A549 (cell line): ENCODE measurements around the gene PTPRA. TPM values are rescaled to one million over a fixed set of nuclear protein-coding genes. Genes with fewer than 3 reads are reported as not detected.
A peak's percentile ranks its signal among the peaks of the same experiment; 100 is the strongest.

ENCODE experiments used
- ATAC-seq, 2 experiments: fragments of 200-7000 bp in 1 of 2; fragments of >200 bp in 1 of 2; cut with Nextera tagmentation in 1 of 2; cut with Tn5 transposase in 1 of 2; 3 replicates each; pipeline versions ENCODE4 v1.8.0 to v1.9.1; 2018 to 2020; ENCODE audit warnings: mild to moderate bottlenecking in 1 of 2, moderate library complexity in 1 of 2
- CTCF ChIA-PET: fragments of 300-600 bp; sonication (Branson Sonifier 250); formaldehyde crosslinking; extraction: SDS; loops from one replicate; lab custom pipeline; 2021; ENCODE audit warnings: antibody characterized with exemption, inconsistent platforms; lab: Yijun Ruan, JAX
- POLR2A ChIA-PET: fragments of 350-600 bp; formaldehyde crosslinking; extraction: SDS; loops from one replicate; lab custom pipeline; 2021; ENCODE audit warnings: antibody characterized with exemption, inconsistent platforms; lab: Yijun Ruan, JAX
- DNase-seq, 2 experiments: peaks; one replicate each; pipeline versions ENCODE4 v3.0.0 to v3.0.0-alpha.2; 2011 to 2016; ENCODE audit warnings: low read depth in 1 of 2, low spot score in 1 of 2
- FAIRE-seq: peaks from 2 replicates; lab custom pipeline; 2011; peaks lifted over from hg19 to GRCh38; lab: Jason Lieb, UNC
- H3K27ac ChIP-seq, 2 experiments: fragments of >200 bp; sonication (Bioruptor Twin); formaldehyde crosslinking; 3 replicates each; pipeline ENCODE4 v1.5.1; 2016 to 2017
- H3K4me1 ChIP-seq: fragments of >200 bp; sonication (Bioruptor Twin); formaldehyde crosslinking; 3 replicates; pipeline ENCODE4 v1.6.1; 2016
- H3K4me2 ChIP-seq: fragments of >200 bp; sonication (Bioruptor Twin); formaldehyde crosslinking; 3 replicates; pipeline ENCODE4 v1.6.1; 2016
- H3K4me3 ChIP-seq: fragments of >200 bp; sonication (Bioruptor Twin); formaldehyde crosslinking; 3 replicates; pipeline ENCODE4 v1.5.1; 2016
- H3K9me3 ChIP-seq: fragments of >200 bp; sonication (Bioruptor Twin); formaldehyde crosslinking; 3 replicates; pipeline ENCODE4 v1.6.1; 2016
- CBX2 ChIP-seq: fragments of 200-600 bp; sonication (generic); IDR thresholded peaks from 2 replicates; pipeline ENCODE4 v1.6.1; 2016; ENCODE audit warnings: low read depth, mild to moderate bottlenecking, borderline replicate concordance
- CBX8 ChIP-seq: fragments of 200-600 bp; sonication (generic); IDR thresholded peaks from 2 replicates; pipeline ENCODE4 v1.6.1; 2016
- CHD4 ChIP-seq: fragments of 200-600 bp; sonication (generic); IDR thresholded peaks from 2 replicates; pipeline ENCODE4 v1.6.1; 2016; ENCODE audit warnings: antibody characterized with exemption, mild to moderate bottlenecking, borderline replicate concordance
- EHF ChIP-seq: fragments of 250-450 bp; sonication (Bioruptor Pico); IDR thresholded peaks from 2 replicates; pipeline ENCODE4 v1.5.0; 2020; ENCODE audit warnings: mild to moderate bottlenecking
- EHMT2 ChIP-seq: fragments of 200-600 bp; sonication (generic); IDR thresholded peaks from 2 replicates; pipeline ENCODE4 v1.6.1; 2016; ENCODE audit warnings: antibody characterized with exemption, low read depth, mild to moderate bottlenecking, moderate library complexity
- FOXS1 ChIP-seq: fragments of 250-450 bp; sonication (Bioruptor Pico); IDR thresholded peaks from 2 replicates; pipeline ENCODE4 v1.5.0; 2020; ENCODE audit warnings: mild to moderate bottlenecking, moderate library complexity
- GATA3 ChIP-seq: IDR thresholded peaks from 2 replicates; pipeline ENCODE4 v1.6.1; 2012; ENCODE audit warnings: borderline replicate concordance
- JUN ChIP-seq, 2 experiments: fragments of >200 bp; sonication (Bioruptor Twin); formaldehyde crosslinking; IDR thresholded peaks; 2 replicates in 1 of 2; 3 replicates in 1 of 2; pipeline ENCODE4 v1.6.1; 2016 to 2017
- KDM1A ChIP-seq: fragments of 200-600 bp; sonication (generic); IDR thresholded peaks from 2 replicates; pipeline ENCODE4 v1.6.1; 2016; ENCODE audit warnings: low read depth, mild to moderate bottlenecking
- MYC ChIP-seq: IDR thresholded peaks from 2 replicates; pipeline ENCODE4 v1.6.1; 2012; ENCODE audit warnings: mild to moderate bottlenecking, inconsistent platforms, low read length, improper control_type of control experiment, borderline replicate concordance
- NPAS2 ChIP-seq: fragments of 250-450 bp; sonication (Bioruptor Pico); IDR thresholded peaks from 2 replicates; pipeline ENCODE4 v1.8.0; 2022; ENCODE audit warnings: mild to moderate bottlenecking, moderate library complexity, borderline replicate concordance
- NR3C1 ChIP-seq: fragments of >200 bp; sonication (Bioruptor Twin); formaldehyde crosslinking; IDR thresholded peaks from 3 replicates; pipeline ENCODE4 v1.6.1; 2017
- RAD21 ChIP-seq, 2 experiments: fragments of >200 bp in 1 of 2; sonication (Bioruptor Twin) in 1 of 2; formaldehyde crosslinking in 1 of 2; IDR thresholded peaks in 1 of 2; conservative IDR thresholded peaks in 1 of 2; 2 replicates in 1 of 2; 3 replicates in 1 of 2; pipeline ENCODE4 v1.6.1; 2012 to 2018; ENCODE audit warnings: inconsistent platforms in 1 of 2
- RARB ChIP-seq: fragments of 250-450 bp; sonication (Bioruptor Pico); IDR thresholded peaks from 2 replicates; pipeline ENCODE4 v1.8.0; 2021; ENCODE audit warnings: mild to moderate bottlenecking, moderate library complexity
- RCOR1 ChIP-seq: fragments of 150-350 bp; IDR thresholded peaks from 2 replicates; pipeline ENCODE4 v1.6.1; 2014; ENCODE audit warnings: antibody characterized with exemption, low read length, low read depth
- SMC3 ChIP-seq: fragments of >200 bp; sonication (Bioruptor Twin); formaldehyde crosslinking; IDR thresholded peaks from 3 replicates; pipeline ENCODE4 v1.6.1; 2018; ENCODE audit warnings: inconsistent platforms
- SREBF2 ChIP-seq: fragments of 450-650 bp; IDR thresholded peaks from 2 replicates; pipeline ENCODE4 v1.6.1; 2014; ENCODE audit warnings: mild to moderate bottlenecking, moderate library complexity
- TFCP2L1 ChIP-seq: fragments of 250-450 bp; sonication (Bioruptor Pico); IDR thresholded peaks from 2 replicates; pipeline ENCODE4 v1.5.0; 2021; ENCODE audit warnings: mild to moderate bottlenecking
- TP53 ChIP-seq: fragments of 250-450 bp; sonication (Bioruptor Pico); IDR thresholded peaks from 2 replicates; pipeline ENCODE4 v1.5.0; 2021; ENCODE audit warnings: mild to moderate bottlenecking, moderate library complexity
- ZNF302 ChIP-seq: fragments of 250-450 bp; sonication (Bioruptor Pico); IDR thresholded peaks from 2 replicates; pipeline ENCODE4 v1.9.0; 2021; ENCODE audit warnings: inconsistent platforms, mild to moderate bottlenecking, moderate library complexity
- WGBS: methylation state at CpG from one replicate; pipeline ENCODE4 v1.1.6; 2017; ENCODE audit errors: missing lambda C conversion rate; 5-methylcytosine and 5-hydroxymethylcytosine counted together
- polyA plus RNA-seq, 4 experiments: library from polyadenylated mRNA; depleted of rRNA in 3 of 4; stranded (reverse); fragments of >200 nt; fragmentation: RNase III in 1 of 4; extraction: RNeasy Plus Mini Kit Qiagen cat#74134 plus additional on column Dnase treatment in 1 of 4; gene quantifications; 2 replicates in 3 of 4; 3 replicates in 1 of 4; pipeline ENCODE4 v1.2.3, GENCODE V29; 2011 to 2017
- TF ChIP-seq, protein P1 (sequence below): fragments of 250-450 bp; sonication (Bioruptor Pico); IDR thresholded peaks from 2 replicates; pipeline ENCODE4 v1.5.0; 2020; ENCODE audit warnings: low read depth, mild to moderate bottlenecking, moderate library complexity
- TF ChIP-seq, protein P2 (sequence below): IDR thresholded peaks from 2 replicates; pipeline ENCODE4 v1.6.1; 2012
- TF ChIP-seq, protein P3 (sequence below): IDR thresholded peaks from 2 replicates; pipeline ENCODE4 v1.6.1; 2012

The PTPRA gene
- polyA plus RNA-seq, 2 of the 4 experiments (the other 2 are of a cell fraction): 29.2 to 83.2 TPM

DNA sequence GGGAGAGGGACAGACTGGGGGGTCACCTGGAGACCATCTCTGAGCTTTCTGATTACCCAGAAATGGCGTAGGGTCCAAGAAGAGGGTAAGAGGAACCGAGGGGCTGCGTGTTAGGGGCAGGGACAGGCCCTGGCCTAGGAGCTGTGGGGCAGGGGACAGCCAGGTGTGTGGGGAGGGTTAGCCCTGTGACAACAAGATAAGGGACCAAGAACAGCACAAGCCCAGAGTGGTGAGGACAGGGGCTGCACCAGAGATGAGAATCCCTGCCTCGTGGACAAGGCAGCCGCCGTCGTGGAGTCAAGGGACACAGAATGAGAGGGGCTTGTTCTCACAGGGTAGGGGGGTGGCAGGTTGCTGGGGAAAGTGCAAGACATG lies 211.7 kb downstream of the PTPRA start:
- no peak for TF ChIP-seq FOXS1
- no peak for TF ChIP-seq CBX2
- TF ChIP-seq SREBF2: no peak
- TF ChIP-seq SMC3: no peak
- no peak for TF ChIP-seq MYC
- TF ChIP-seq, protein P1, sequence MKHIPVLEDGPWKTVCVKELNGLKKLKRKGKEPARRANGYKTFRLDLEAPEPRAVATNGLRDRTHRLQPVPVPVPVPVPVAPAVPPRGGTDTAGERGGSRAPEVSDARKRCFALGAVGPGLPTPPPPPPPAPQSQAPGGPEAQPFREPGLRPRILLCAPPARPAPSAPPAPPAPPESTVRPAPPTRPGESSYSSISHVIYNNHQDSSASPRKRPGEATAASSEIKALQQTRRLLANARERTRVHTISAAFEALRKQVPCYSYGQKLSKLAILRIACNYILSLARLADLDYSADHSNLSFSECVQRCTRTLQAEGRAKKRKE (CRISPR knock-in tag): no peak
- no peak for TF ChIP-seq EHF (CRISPR knock-in tag)
- ChIA-PET CTCF (interaction anchor here (1.0 to 4.1 kb wide), 3 partner anchors 19 to 32 kb away, joined by 3 to 12 read pairs (median 12); no protein-coding TSS in a partner anchor), POLR2A (no interaction called here)
- FAIRE-seq (no peak), ATAC-seq (no peak), DNase-seq (no peak)
- 91% methylated on average over 7 of the region's 7 CpGs for WGBS
- H3K9me3 ChIP-seq: no peaks in the 10 kb centered on the region
- peaks cover 19% of the 10 kb centered on the region for H3K4me1 ChIP-seq
- H3K27ac ChIP-seq: no peak overlapping the region
- no peak overlapping the region for H3K4me3 ChIP-seq
- no peak overlapping the region for H3K4me2 ChIP-seq

DNA sequence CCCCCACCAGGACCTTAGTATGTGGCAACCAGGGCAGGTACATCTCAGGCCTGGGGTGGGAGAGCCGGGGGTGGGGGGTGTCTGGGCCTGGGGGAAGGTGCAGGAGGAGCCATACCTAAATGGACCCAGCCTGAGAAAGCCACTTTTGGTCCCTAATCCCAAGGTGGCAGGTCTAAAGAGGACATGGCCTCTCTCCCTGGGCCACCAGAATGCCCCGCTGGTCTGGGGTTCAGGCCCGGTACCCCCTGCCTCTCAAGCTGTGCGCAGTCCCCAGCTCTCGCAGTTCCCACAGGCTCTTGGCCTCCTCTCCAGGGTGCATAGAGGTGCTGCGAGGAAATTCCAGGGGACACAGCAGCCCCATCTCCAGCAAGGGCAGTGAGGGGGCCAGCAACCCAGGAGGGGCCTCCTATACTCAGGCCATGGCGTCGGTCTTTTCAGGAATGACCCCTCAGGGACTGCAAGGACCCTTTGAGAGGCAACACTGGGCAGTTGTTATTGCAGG lies 212.3 kb downstream of the PTPRA start:
- POLR2A ChIA-PET: no interaction called here
- 95% methylated on average over 7 of the region's 8 CpGs for WGBS
- no peak for FAIRE-seq

DNA sequence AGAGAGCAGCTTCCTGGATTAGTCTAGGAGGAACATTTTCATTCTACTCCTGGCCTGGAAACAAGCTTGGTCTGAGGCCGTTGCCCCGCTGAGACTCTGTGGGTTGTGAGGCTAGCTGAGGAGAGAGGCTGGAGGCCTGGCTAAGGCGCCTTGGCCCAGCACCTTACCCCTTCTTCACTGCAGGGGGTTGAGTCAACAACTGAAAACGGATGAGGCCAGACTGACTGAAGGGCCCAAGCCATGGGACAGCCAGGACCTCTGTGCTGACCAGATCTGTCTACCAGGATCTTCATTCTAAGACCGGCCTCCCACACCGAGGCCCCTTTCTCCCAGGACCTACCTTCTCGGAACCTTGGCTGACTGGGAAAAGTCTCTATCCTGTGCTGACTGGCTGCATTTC lies 214.8 kb downstream of the PTPRA start:
- no peak overlapping the region for H3K27ac ChIP-seq
- FAIRE-seq: no peak
- 73% methylated on average over 7 of the region's 7 CpGs for WGBS
- H3K9me3 ChIP-seq: no peaks in the 10 kb centered on the region
- ChIA-PET POLR2A (no interaction called here), CTCF (interaction anchor here (0.6 to 4.1 kb wide), 8 partner anchors 9 to 35 kb away, joined by 3 to 16 read pairs (median 4); no protein-coding TSS in a partner anchor)
- ATAC-seq: peak in 1 of 2 experiments; percentile 16; a peak in 2 of 6 replicates
- no peak overlapping the region for H3K4me3 ChIP-seq
- no peak overlapping the region for H3K4me2 ChIP-seq
- TF ChIP-seq SREBF2 (no peak), TP53 (CRISPR knock-in tag) (no peak), ZNF302 (CRISPR knock-in tag) (no peak), GATA3 (no peak), NR3C1 (no peak), RARB (CRISPR knock-in tag) (no peak), KDM1A (no peak), JUN (IDR thresholded peaks at IDR 0.05) (no peak), CBX2 (no peak), RAD21 (conservative IDR thresholded peaks at IDR 0.05 in 1 of 2, IDR thresholded peaks at IDR 0.05 in 1 of 2) (no peak), CHD4 (no peak), RCOR1 (no peak), MYC (no peak), EHMT2 (no peak), NPAS2 (CRISPR knock-in tag) (no peak), TFCP2L1 (CRISPR knock-in tag) (no peak)
- TF ChIP-seq, protein P2, sequence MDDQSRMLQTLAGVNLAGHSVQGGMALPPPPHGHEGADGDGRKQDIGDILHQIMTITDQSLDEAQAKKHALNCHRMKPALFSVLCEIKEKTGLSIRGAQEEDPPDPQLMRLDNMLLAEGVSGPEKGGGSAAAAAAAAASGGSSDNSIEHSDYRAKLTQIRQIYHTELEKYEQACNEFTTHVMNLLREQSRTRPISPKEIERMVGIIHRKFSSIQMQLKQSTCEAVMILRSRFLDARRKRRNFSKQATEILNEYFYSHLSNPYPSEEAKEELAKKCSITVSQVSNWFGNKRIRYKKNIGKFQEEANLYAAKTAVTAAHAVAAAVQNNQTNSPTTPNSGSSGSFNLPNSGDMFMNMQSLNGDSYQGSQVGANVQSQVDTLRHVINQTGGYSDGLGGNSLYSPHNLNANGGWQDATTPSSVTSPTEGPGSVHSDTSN: no peak
- TF ChIP-seq, protein P3, sequence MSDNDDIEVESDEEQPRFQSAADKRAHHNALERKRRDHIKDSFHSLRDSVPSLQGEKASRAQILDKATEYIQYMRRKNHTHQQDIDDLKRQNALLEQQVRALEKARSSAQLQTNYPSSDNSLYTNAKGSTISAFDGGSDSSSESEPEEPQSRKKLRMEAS: no peak
- peaks cover 1% of the 10 kb centered on the region; the same call in 1 of the 3 replicates for H3K4me1 ChIP-seq
- DNase-seq: no peak

More for the DNA sequence above, 212.3 kb downstream of the PTPRA start:
- no peak overlapping the region for H3K4me3 ChIP-seq
- H3K4me1 ChIP-seq: peaks cover 17% of the 10 kb centered on the region
- no peak overlapping the region for H3K4me2 ChIP-seq
- H3K27ac ChIP-seq: no peak overlapping the region
- TF ChIP-seq CBX8: no peak
- no peak for TF ChIP-seq ZNF302 (CRISPR knock-in tag)
- TF ChIP-seq, all 56 proteins: peak for 0
- CTCF ChIA-PET: interaction anchor here (0.6 to 4.1 kb wide), 6 partner anchors 8 to 297 kb away, joined by 3 to 16 read pairs (median 8); no protein-coding TSS in a partner anchor
- ATAC-seq (no peak), DNase-seq (no peak)
- no peaks in the 10 kb centered on the region for H3K9me3 ChIP-seq

Other genes starting within 250 kb of the PTPRA start
- 471 and 571 TPM in 2 replicates for gene NOP56, start 220.8 kb upstream of the PTPRA start, polyA plus RNA-seq (2011; rRNA removed)
- 658 to 761 TPM (median 681 TPM) in 3 replicates for gene NOP56, start 220.8 kb upstream of the PTPRA start, polyA plus RNA-seq (2017; fragmentation: RNase III; extraction: RNeasy Plus Mini Kit Qiagen cat#74134 plus additional on column Dnase treatment)
- 188 and 200 TPM in 2 replicates for gene IDH3B, start 209.3 kb upstream of the PTPRA start, polyA plus RNA-seq (2011; rRNA removed)
- gene IDH3B, start 209.3 kb upstream of the PTPRA start, polyA plus RNA-seq (2017; fragmentation: RNase III; extraction: RNeasy Plus Mini Kit Qiagen cat#74134 plus additional on column Dnase treatment): 141 to 154 TPM (median 149 TPM) in 3 replicates
- gene EBF4, start 180.7 kb upstream of the PTPRA start, polyA plus RNA-seq (2011; rRNA removed): 2.2 and 2.9 TPM in 2 replicates
- 1.5 to 3.2 TPM (median 2.8 TPM) in 3 replicates for gene EBF4, start 180.7 kb upstream of the PTPRA start, polyA plus RNA-seq (2017; fragmentation: RNase III; extraction: RNeasy Plus Mini Kit Qiagen cat#74134 plus additional on column Dnase treatment)
- gene CPXM1, start 72.9 kb upstream of the PTPRA start, polyA plus RNA-seq (2011; rRNA removed): not detected in 2 replicates
- gene CPXM1, start 72.9 kb upstream of the PTPRA start, polyA plus RNA-seq (2017; fragmentation: RNase III; extraction: RNeasy Plus Mini Kit Qiagen cat#74134 plus additional on column Dnase treatment): not detected in 3 replicates
- gene C20orf141, start 58.5 kb upstream of the PTPRA start, polyA plus RNA-seq (2011; rRNA removed): 0.16 and 0.24 TPM in 2 replicates
- 0.29 to 0.56 TPM (median 0.54 TPM) in 3 replicates for gene C20orf141, start 58.5 kb upstream of the PTPRA start, polyA plus RNA-seq (2017; fragmentation: RNase III; extraction: RNeasy Plus Mini Kit Qiagen cat#74134 plus additional on column Dnase treatment)
- not detected in 2 replicates for gene TMEM239, start 57.1 kb upstream of the PTPRA start, polyA plus RNA-seq (2011; rRNA removed)
- not detected in 3 replicates for gene TMEM239, start 57.1 kb upstream of the PTPRA start, polyA plus RNA-seq (2017; fragmentation: RNase III; extraction: RNeasy Plus Mini Kit Qiagen cat#74134 plus additional on column Dnase treatment)
- gene PCED1A, start 32.8 kb upstream of the PTPRA start, polyA plus RNA-seq (2011; rRNA removed): 25.7 and 31.4 TPM in 2 replicates
- gene PCED1A, start 32.8 kb upstream of the PTPRA start, polyA plus RNA-seq (2017; fragmentation: RNase III; extraction: RNeasy Plus Mini Kit Qiagen cat#74134 plus additional on column Dnase treatment): 30.5 to 43.8 TPM (median 43.2 TPM) in 3 replicates
- 33.0 and 35.5 TPM in 2 replicates for gene VPS16, start 32.7 kb upstream of the PTPRA start, polyA plus RNA-seq (2011; rRNA removed)
- gene VPS16, start 32.7 kb upstream of the PTPRA start, polyA plus RNA-seq (2017; fragmentation: RNase III; extraction: RNeasy Plus Mini Kit Qiagen cat#74134 plus additional on column Dnase treatment): 34.3 to 38.2 TPM (median 37.5 TPM) in 3 replicates
- gene GNRH2, start 170.1 kb downstream of the PTPRA start, polyA plus RNA-seq (2011; rRNA removed): not detected in 2 replicates
- gene GNRH2, start 170.1 kb downstream of the PTPRA start, polyA plus RNA-seq (2017; fragmentation: RNase III; extraction: RNeasy Plus Mini Kit Qiagen cat#74134 plus additional on column Dnase treatment): 0.12 to 0.20 TPM in 2 of 3 replicates, not detected in the other
- gene MRPS26, start 172.6 kb downstream of the PTPRA start, polyA plus RNA-seq (2011; rRNA removed): 69.4 and 71.3 TPM in 2 replicates
- 106 to 111 TPM (median 107 TPM) in 3 replicates for gene MRPS26, start 172.6 kb downstream of the PTPRA start, polyA plus RNA-seq (2017; fragmentation: RNase III; extraction: RNeasy Plus Mini Kit Qiagen cat#74134 plus additional on column Dnase treatment)
- not detected in 2 replicates for gene OXT, start 198.1 kb downstream of the PTPRA start, polyA plus RNA-seq (2011; rRNA removed)
- gene OXT, start 198.1 kb downstream of the PTPRA start, polyA plus RNA-seq (2017; fragmentation: RNase III; extraction: RNeasy Plus Mini Kit Qiagen cat#74134 plus additional on column Dnase treatment): not detected in 3 replicates
- not detected in 2 replicates for gene AVP, start 211.2 kb downstream of the PTPRA start, polyA plus RNA-seq (2011; rRNA removed)
- gene AVP, start 211.2 kb downstream of the PTPRA start, polyA plus RNA-seq (2017; fragmentation: RNase III; extraction: RNeasy Plus Mini Kit Qiagen cat#74134 plus additional on column Dnase treatment): not detected in 3 replicates